HT-29 (cell line): ENCODE data around the gene SPINK7. TPM values are rescaled to one million over a fixed set of nuclear protein-coding genes. Genes with fewer than 3 reads are reported as not detected.
"Not testable (repeated sequence)": the region's sequence is repeated elsewhere in the genome, so short reads cannot be mapped to it uniquely, and the experiment has no call there.

Source experiments
- DNase-seq: peaks from one replicate; pipeline ENCODE4 v3.0.0-alpha.2; 2015; ENCODE audit warnings: low spot score
- total RNA-seq: library from RNA; depleted of rRNA; stranded (reverse); fragments of >200 nt; shearing (Covaris generic); gene quantifications from 2 replicates; pipeline ENCODE4 v1.2.3, GENCODE V29; 2014; rRNA removed

Gene SPINK7
- total RNA-seq, result not detected in 2 replicates

DNA sequence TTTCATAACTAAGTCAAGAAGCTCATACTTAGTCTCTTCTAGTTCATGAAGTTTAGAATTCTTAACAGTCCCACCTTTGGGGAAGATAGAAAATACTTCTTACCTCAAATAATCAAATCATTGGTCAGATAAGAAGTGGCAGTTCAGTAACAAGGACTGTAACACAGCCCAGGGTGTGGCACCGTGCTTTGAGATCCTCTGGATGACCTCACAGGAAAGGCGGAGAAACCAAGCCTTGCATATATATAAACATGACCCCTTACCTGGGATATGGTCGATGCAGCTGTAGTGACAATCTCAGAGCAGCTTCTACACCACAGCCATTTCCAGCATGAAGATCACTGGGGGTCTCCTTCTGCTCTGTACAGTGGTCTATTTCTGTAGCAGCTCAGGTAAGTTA, at the start of gene SPINK7:
Gene SPINK7 (plus strand): TSS at position 271 of the 400 bp plus-strand sequence. CDS start 61 bp downstream, at position 332.
- DNase-seq, result no peak

DNA sequence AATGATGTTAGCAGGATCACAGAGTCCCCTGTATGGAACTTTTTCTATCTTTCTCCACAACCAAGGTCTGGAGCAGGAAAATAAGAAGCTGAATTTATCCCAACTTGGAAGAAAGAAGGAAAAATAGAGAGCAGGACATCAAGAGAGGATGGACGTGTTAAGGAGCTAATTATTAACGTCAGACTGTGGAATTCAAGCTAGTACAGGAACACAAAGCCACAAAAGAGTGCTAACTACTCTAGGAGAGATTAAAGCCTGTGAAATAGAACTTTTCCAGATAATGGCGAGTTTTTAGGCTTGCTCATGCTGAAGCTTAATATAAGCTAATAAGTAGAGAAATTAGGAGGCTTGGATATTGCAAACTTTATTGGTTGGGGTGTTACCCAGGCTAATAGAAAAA, 44.3 kb upstream of the SPINK7 start:
- DNase-seq, result peak; percentile 28

DNA sequence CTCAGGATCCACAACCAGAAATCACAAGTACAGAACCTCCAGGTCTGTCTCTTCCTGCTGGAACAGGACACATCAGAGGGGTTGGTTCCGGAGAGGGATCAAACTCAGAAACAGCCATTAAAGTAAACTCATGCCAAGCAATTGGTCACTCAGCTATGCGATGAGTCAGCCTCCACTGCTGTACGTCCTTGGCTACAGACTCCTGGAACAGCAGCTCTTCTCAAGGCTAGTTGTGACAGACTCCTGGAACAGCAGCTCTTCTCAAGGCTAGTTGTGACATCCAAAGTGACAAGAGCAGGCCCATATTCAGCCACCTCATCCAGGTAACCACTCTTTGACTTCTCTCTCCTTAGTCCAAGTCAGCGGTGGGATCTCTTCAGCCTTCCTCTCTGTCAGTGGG, 43.7 kb upstream of the SPINK7 start, which contains the start of gene SPINK13:
Gene SPINK13 (plus strand): TSS at position 229 of the 400 bp plus-strand sequence. CDS start 1,279 bp downstream, outside the sequence.
- peak; percentile 61 for DNase-seq

DNA sequence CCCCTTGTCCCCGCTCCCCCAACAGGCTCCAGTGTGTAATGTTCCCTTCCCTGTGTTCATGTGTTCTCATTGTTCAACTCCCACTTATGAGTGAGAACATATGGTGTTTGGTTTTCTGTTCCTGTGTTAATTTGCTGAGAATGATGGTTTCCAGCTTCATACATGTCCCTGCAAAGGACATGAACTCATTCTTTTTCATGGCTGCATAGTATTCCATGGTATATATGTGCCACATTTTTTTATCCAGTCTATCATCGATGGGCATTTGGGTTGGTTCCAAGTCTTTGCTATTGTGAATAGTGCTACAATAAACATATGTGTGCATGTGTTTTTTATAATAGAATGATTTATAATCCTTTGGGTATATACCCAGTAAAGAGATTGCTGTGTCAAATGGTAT, 37.1 kb upstream of the SPINK7 start:
- not testable (repeated sequence) for DNase-seq

DNA sequence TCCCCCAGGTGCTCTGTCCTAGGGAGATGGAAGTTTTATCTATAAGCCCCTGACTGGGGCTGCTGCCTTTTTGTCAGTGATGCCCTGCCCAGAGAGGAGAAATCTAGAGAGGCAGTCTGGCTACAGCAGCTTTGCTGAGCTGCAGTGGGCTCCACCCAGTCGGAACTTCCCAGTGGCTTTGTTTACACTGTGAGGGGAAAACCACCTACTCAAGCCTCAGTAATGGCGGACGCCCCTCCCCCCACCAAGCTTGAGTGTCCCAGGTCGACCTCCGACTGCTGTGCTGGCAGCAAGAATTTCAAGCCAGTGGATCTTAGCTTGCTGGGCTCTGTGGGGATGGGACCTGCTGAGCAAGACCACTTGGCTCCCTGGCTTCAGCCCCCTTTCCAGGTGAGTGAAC, 31.3 kb upstream of the SPINK7 start:
- peak; percentile 22 for DNase-seq

DNA sequence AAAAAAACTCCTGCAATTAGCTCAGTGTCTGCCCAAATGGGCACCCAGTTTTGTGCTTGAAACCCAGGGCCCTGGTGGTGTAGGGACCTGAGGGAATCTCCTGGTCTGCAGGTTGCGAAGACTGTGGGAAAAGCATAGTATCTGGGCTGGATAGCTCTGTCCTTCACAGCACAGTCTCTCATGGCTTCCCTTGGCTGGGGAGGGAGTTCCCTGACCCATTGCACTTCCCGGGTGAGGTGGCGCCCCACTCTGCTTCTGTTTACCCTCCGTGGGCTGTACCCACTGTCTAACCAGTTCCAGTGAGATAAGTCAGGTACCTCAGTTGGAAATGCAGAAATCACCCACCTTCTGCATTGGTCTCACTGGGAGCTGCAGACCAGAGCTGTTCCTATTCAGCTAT, 30.9 kb upstream of the SPINK7 start:
- peak; percentile 4 for DNase-seq

DNA sequence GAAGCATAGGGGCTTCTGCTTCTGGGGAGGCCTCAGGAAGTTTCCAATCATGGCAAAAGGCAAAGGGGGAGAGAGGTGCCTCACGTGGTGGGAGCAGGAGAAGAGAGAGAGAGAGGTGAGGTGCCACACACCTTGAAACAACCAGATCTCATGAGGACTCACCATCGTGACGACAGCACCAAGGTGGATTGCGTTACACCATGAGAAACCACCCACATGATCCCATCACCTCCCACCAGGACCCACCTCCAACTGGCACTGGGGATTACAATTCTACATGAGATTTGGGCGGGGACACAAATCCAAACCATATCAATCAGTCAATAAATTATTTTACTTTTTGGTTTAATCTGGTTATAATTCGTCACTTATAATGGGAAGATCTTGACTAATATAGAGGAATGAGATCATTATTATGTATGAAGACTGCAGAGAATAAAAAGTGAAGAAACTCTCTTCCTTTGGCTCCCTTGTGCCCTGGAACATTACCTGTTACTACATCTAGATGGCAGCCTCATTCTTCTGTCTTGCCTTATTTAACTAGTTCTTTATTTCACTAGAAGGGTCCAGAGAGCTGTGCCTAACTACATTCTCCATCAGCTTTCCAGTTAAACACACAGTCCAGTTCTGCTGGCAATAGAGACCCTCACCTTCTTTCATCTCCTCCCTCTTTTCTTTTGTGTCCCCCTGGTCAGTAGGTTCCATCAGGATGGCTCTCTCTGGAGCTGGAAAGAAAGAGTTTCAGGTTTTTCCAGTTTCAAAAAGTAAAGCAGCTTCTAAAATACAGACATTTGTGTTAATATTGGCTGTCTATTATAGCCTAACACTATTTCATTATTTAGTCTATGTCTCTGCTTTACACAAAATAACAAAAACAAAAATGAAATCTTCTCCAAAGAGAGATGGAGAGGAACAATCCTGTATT, 21.7 kb upstream of the SPINK7 start:
- peak; percentile 35 for DNase-seq

DNA sequence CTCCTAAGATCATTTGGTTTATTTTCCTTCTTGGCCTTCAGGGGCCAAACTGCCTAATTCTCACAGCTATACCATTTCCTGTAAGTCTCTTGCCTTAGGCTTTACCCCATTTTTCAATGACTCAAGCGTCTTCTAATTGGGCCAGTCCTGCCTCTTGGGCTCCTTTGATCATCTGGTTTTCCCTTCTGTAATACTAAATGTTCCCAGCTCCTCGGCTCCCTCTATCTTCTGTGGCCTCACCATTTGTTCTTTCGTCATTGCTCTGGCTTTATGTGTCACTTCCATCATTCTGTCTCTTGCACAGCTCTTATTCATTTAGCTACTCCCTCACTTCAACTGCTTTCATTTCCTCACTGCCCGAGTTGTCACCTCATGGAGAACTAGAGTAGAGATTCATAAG, 14.5 kb upstream of the SPINK7 start:
- no peak for DNase-seq

DNA sequence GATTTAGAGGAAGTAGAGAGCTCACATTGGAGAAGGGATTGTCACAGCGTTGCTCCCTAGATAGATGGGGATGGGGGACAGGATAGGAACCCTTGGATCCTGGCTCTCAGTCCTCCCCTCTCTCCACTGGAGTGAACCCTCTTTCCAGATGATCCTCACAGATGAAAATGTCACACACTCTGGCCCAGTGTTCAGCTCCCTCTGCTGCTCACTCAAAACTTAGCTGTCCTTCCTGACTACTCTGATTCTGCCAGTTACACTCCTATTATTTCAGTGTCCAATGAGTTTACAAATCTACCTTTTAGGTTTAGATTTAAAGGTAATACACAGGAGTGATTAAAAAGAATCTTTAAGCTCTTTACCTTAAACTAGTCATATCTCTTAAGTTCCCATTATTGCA, 5.8 kb upstream of the SPINK7 start:
- DNase-seq, result peak; percentile 24

DNA sequence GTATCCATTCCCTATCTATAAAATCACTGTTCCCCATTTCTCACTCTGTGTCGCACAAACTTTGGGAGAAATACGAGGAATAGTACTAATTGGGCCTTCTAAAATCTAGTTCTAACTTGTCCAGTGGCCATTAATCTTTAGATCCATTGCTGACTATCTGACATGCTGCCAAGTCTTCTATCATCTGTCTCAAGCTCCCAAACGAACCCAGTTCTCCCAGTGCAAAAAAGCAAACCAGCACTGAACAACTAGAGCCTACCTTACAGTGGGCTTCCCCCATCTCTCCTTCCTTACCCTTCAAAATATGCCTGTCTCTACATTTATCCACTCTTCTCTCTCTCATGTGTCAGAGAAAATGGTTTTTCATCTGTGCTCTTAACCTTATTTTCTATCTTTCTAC, 3.2 kb upstream of the SPINK7 start:
- DNase-seq, result no peak

DNA sequence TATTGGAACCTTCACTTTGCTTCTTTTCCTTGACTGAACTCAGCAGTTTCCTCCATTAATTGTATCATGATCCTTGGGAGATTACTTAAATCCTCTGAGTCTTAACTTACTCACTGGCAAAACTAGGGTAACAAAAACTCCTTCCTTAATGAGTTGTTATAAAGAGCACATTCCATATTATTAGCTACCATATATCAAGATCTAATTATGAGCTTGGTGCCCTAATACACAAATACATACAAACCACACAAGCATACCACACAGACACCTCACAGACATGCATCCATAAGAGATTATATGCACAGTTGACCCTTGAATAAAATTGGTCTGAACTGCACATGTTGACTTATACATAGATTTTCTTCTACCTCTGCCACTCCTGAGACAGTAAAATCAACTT, 2.5 kb upstream of the SPINK7 start:
- DNase-seq, result no peak

DNA sequence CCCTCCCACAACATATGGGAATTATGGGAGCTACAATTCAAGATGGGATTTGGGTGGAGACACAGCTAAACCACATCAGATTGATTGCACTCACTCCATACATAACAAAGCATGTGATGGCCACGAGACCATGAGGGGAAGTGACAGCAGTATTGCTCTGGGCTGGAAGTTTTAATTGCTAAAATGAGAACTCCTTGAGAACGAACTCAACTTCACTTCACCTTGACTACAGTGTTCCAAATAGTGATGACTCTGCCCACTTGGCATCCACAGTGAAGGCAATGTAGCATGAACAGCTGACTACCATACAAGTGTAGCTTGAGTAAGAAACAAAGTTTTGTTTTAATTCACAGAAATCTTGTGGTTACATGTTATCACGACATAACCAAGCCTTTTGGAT, 739 bp upstream of the SPINK7 start:
- no peak for DNase-seq

DNA sequence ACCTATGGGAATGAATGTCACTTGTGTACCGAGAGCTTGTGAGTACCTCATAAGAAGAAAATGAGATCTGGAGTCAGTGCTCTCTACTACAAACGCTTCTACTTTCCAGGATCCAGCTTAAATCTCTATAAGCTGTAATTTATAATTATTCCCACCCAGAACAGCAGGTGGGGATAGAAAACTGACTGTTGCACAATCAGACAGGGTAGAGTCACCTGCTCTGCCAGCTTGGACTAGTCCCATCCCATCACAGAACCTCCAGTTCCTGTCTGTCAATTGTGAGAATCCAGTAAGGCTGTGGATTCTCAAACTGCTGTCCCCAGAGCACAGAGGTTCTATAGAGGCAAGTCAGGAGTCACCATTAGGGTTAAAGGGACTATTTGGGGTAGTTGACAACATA, 2.0 kb downstream of the SPINK7 start:
- DNase-seq, result peak; percentile 45

DNA sequence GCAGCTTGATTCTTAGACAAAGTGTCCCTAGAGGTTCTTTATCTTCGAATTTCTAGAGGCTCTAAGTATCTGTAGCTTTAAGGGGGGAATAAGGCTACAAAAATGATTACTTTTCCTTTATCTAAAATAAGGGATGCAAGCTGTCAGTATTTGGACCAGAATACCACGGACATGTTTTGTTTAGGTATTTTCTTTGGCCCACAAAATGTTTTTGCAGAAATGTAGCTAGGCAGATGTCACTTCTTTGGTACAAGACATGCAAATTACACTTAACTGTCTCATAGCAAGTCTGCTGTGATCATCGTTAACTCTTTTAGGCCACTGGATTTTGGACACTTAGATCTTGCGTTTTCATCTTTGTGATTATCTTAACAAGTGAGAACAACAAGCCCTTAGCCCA, 2.5 kb downstream of the SPINK7 start:
- DNase-seq, result no peak

DNA sequence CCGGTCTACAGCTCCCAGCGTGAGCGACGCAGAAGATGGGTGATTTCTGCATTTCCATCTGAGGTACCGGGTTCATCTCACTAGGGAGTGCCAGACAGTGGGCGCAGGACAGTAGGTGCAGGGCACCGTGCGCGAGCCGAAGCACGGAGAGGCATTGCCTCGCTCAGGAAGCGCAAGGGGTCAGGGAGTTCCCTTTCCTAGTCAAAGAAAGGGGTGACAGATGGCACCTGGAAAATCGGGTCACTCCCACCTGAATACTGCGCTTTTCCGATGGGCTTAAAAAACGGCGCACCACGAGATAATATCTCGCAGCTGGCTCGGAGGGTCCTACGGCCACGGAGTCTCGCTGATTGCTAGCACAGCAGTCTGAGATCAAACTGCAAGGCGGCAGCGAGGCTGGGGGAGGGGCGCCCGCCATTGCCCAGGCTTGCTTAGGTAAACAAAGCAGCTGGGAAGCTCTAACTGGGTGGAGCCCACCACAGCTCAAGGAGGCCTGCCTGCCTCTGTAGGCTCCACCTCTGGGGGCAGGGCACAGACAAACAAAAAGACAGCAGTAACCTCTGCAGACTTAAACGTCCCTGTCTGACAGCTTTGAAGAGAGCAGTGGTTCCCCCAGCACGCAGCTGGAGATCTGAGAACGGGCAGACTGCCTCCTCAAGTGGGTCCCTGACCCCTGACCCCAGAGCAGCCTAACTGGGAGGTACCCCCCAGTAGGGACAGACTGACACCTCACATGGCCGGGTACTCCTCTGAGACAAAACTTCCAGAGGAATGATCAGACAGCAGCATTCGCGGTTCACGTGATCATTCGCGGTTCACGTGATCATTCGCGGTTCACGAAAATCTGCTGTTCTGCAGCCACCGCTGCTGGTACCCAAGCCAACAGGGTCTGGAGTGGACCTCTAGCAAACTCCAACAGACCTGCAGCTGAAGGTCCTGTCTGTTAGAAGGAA, 8.1 kb downstream of the SPINK7 start:
- DNase-seq, result peak; percentile 21

DNA sequence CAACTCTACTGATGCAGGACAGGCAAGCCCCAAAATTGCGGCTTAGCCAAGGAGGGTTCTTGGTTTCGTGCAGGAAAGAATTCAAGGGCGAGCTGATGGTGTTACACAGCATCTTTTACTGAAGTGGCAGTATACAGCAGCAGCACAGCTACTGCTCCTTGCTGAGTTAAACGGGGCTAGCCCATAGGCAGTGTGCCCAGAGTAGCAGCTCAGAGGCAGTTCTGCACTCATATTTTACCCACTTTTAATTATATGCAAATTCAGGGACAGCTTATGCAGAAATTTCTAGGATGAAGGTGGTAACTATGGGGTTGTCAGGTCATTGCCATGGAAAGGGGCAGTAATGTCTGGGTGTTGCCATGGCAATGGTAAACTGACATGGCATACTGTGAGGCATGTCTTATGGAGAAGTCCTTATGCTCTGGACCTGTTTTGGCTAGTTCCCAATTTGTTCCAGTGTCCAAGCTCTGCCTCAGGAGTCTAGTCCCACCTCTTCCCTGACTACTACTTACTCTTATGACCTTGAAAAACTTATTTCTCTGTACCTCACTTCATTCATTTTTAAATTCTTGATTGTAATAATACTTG, 21.1 kb downstream of the SPINK7 start:
- no peak for DNase-seq

DNA sequence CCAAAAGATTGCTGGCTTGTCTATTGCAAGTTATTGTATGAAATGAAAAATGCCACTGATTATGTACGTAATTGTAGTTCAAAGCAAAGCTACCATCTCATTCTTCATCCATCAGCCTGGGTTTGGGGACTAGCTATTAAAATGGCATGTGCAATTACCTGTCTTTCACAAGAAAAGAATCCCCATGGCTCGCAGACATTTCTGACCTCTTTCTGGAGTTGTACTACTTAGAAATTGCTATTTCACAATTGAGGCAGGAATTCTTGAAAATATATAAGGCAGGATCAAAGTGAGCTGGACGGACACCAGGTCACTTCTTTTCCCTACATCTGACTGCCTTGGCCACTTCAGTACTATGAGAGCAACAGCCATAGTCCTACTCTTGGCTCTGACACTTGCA, 23.0 kb downstream of the SPINK7 start, which contains the start of gene SPINK9:
Gene SPINK9 (plus strand): TSS at position 301 of the 400 bp plus-strand sequence. CDS start 55 bp downstream, at position 356.
- DNase-seq, result no peak

DNA sequence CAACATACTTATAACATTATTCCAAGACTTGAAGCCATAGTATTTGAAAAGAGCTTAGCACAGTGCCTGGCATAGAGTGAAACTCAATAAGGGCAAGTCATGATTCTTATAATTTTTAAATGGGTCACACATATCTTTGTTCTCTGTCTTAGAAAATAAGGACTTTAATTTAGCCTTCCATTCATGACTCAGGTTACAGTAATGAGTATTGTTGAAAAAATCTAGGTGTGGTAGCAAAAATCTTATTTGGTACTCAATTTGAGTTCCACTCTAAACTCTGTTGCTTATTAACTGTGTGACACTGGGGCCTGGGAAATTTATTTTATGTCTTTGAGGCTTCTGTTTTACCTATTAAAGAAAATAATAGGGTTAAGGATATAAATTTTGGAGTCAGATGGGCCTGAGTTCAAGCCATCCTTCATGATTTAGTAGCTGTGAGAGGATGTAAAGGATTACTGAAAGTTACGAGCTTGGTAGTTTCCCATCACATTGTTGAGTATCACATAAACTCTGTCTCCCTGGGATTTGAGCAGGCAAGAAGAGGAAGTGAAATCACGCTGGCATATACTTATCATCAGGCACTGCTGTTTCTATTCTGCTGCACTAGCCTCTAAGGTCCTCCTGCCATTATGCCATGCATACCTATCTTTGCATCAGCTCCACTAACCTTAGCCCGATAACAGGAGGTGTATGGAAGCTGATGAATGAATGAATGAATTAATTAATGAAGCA, 24.6 kb downstream of the SPINK7 start:
- no peak for DNase-seq

DNA sequence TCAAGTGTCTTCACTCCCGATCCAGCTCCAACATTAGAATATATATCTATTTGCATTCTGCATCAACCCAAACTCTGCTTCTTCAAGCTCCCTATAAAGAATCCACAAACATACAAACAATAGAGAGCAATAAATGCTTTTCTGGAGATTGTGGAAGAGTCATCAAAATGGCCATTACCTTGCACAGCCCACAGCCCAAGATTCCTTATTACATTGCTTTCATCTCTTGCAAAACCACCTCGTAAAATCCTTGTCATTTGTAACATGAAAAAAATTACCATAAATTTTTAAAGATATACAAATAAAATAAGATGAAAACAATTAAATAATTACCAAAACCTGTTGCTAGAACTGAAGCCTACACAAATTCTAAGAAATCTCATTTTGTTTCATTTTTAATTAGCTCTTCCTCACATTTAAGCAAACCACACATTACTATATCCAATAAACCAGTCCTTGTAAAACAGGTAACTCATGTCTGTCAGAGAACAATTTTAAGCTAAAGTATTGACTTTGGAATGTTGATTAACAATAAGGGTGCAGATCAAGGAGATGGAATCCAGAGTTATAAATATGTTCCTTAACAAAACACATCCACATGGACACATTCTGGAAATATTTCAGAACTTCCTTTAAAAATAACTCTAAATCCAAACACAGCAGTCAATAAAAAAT, 30.3 kb downstream of the SPINK7 start:
- peak; percentile 61 for DNase-seq

DNA sequence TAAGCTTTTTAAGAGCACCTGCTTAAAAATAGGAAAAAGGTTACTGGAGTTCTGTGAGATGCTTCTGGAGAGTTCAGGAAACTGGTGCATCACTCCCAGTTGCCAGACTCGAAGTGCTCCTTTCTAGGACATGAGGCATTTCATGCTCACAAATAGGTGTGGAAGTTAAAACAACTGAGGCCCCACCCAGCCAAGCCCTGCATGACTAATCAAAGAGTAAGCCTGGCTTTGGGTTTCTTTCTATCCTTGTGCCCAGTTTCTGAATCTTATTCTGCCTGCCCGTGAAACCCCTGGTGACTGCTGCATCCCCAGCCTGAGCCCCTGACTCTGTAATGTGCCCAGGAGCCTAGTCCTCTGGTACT, 30.8 kb downstream of the SPINK7 start:
- DNase-seq, result no peak
